HEK293T (cell line): ENCODE data around the gene OVOL1.

ENCODE experiments used
- CTCF ChIA-PET: fragments of 350-600 bp; formaldehyde crosslinking; extraction: SDS; loops from one replicate; lab custom pipeline; 2021; ENCODE audit warnings: antibody characterized with exemption, inconsistent platforms; lab: Yijun Ruan, JAX
- POLR2A ChIA-PET: fragments of 350-600 bp; formaldehyde crosslinking; extraction: SDS; loops from one replicate; lab custom pipeline; 2020; ENCODE audit warnings: antibody characterized with exemption, inconsistent platforms; lab: Yijun Ruan, JAX
- DNase-seq: peaks from one replicate; pipeline ENCODE4 v3.0.0; 2012; ENCODE audit warnings: mixed read lengths; ENCODE audit errors: extremely low spot score
- ARNT ChIP-seq: fragments of 450-650 bp; IDR thresholded peaks from 2 replicates; pipeline ENCODE4 v1.6.1; 2017; ENCODE audit warnings: mild to moderate bottlenecking
- BHLHE40 ChIP-seq: fragments of 450-650 bp; IDR thresholded peaks from 2 replicates; pipeline ENCODE4 v1.6.1; 2016; ENCODE audit warnings: mild to moderate bottlenecking, moderate library complexity, borderline replicate concordance
- CTBP1 ChIP-seq: fragments of 450-650 bp; IDR thresholded peaks from 2 replicates; pipeline ENCODE4 v1.6.1; 2016; ENCODE audit warnings: borderline replicate concordance
- ELF4 ChIP-seq: fragments of 450-650 bp; IDR thresholded peaks from 2 replicates; pipeline ENCODE4 v1.6.1; 2017; ENCODE audit warnings: antibody characterized with exemption
- FOXA1 ChIP-seq: fragments of 450-650 bp; IDR thresholded peaks from 2 replicates; pipeline ENCODE4 v1.6.1; 2016; ENCODE audit warnings: mild to moderate bottlenecking
- FOXK2 ChIP-seq: fragments of 450-650 bp; IDR thresholded peaks from 2 replicates; pipeline ENCODE4 v1.6.1; 2016; ENCODE audit warnings: mild to moderate bottlenecking
- FOXM1 ChIP-seq: fragments of 450-650 bp; IDR thresholded peaks from 2 replicates; pipeline ENCODE4 v1.6.1; 2017; ENCODE audit warnings: mild to moderate bottlenecking, borderline replicate concordance
- HDGF ChIP-seq: fragments of 450-650 bp; IDR thresholded peaks from 2 replicates; pipeline ENCODE4 v1.6.1; 2017; ENCODE audit warnings: antibody characterized with exemption, borderline replicate concordance
- L3MBTL2 ChIP-seq: fragments of 450-650 bp; conservative IDR thresholded peaks from 2 replicates; pipeline ENCODE4 v1.6.1; 2016; ENCODE audit warnings: mild to moderate bottlenecking
- LEF1 ChIP-seq: fragments of 450-650 bp; IDR thresholded peaks from 2 replicates; pipeline ENCODE4 v1.6.1; 2017; ENCODE audit warnings: mild to moderate bottlenecking, borderline replicate concordance
- NFRKB ChIP-seq: fragments of 450-650 bp; IDR thresholded peaks from 2 replicates; pipeline ENCODE4 v1.6.1; 2016; ENCODE audit warnings: mild to moderate bottlenecking, moderate library complexity
- PKNOX1 ChIP-seq: fragments of 450-650 bp; IDR thresholded peaks from 2 replicates; pipeline ENCODE4 v1.6.1; 2016
- SP1 ChIP-seq: fragments of 450-650 bp; IDR thresholded peaks from 2 replicates; pipeline ENCODE4 v1.6.1; 2017
- SUZ12 ChIP-seq: fragments of 450-650 bp; IDR thresholded peaks from 2 replicates; pipeline ENCODE4 v1.6.1; 2016; ENCODE audit warnings: mild to moderate bottlenecking
- TARDBP ChIP-seq: fragments of 450-650 bp; IDR thresholded peaks from 2 replicates; pipeline ENCODE4 v1.6.1; 2016
- ZNF384 ChIP-seq: fragments of 450-650 bp; IDR thresholded peaks from 2 replicates; pipeline ENCODE4 v1.6.1; 2016

The OVOL1 gene

GRCh38 chr11:65786786-65787636 is at the start of gene OVOL1:
Gene OVOL1, plus strand, starts transcription at chr11:65787063. Its CDS starts 311 bp downstream, at chr11:65787374.
- TF ChIP-seq CTBP1 (no peak), FOXA1 (no peak), FOXM1 (no peak), SP1 (no peak), ZNF384 (no peak)
- ChIA-PET CTCF (no interaction called here), POLR2A (no interaction called here)
- no peak for DNase-seq

GRCh38 chr11:65739022-65739421 is 47.8 kb upstream of the OVOL1 start:
- ChIA-PET POLR2A (no interaction called here), CTCF (no interaction called here)

GRCh38 chr11:65741185-65741584 is 45.7 kb upstream of the OVOL1 start:
- CTCF ChIA-PET, result no interaction called here
- TF ChIP-seq ELF4, result no peak
- no peak for TF ChIP-seq HDGF
- TF ChIP-seq NFRKB, result no peak
- no peak for TF ChIP-seq FOXA1
- TF ChIP-seq L3MBTL2, result no peak
- TF ChIP-seq TARDBP, result no peak
- TF ChIP-seq PKNOX1, result no peak
- TF ChIP-seq FOXM1, result no peak
- no peak for TF ChIP-seq FOXK2
- no peak for TF ChIP-seq LEF1
- no peak for TF ChIP-seq ZNF384
- no peak for TF ChIP-seq SP1
- no peak for TF ChIP-seq ARNT
- no peak for TF ChIP-seq BHLHE40
- TF ChIP-seq CTBP1, result no peak
- no peak for TF ChIP-seq SUZ12
- POLR2A ChIA-PET, result no interaction called here
- DNase-seq, result no peak

More at GRCh38 chr11:65739022-65739421, 47.8 kb upstream of the OVOL1 start:
- TF ChIP-seq ZNF384 (no peak), CTBP1 (no peak), ARNT (no peak), ELF4 (no peak), HDGF (no peak), SUZ12 (no peak), NFRKB (no peak), PKNOX1 (no peak), LEF1 (no peak), SP1 (no peak), FOXA1 (no peak), FOXK2 (no peak), BHLHE40 (no peak), FOXM1 (no peak), TARDBP (no peak), L3MBTL2 (no peak)
- DNase-seq, result no peak

GRCh38 chr11:65742353-65742752 is 44.5 kb upstream of the OVOL1 start:
- no peak for DNase-seq
- TF ChIP-seq ELF4 (no peak), LEF1 (no peak), FOXM1 (no peak), SP1 (no peak), PKNOX1 (no peak), HDGF (no peak), L3MBTL2 (no peak), FOXA1 (no peak), NFRKB (no peak), ZNF384 (no peak), TARDBP (no peak), SUZ12 (no peak)
- CTCF ChIA-PET, result interaction anchor here (0.6 kb wide), 2 partner anchors 38 to 259 kb away, joined by 5 to 7 read pairs; no protein-coding TSS in a partner anchor
- POLR2A ChIA-PET, result no interaction called here

GRCh38 chr11:65743681-65744025 is 43.2 kb upstream of the OVOL1 start:
- CTCF ChIA-PET, result no interaction called here
- no peak for DNase-seq

More at GRCh38 chr11:65743681-65744025, 43.2 kb upstream of the OVOL1 start:
- POLR2A ChIA-PET, result no interaction called here
- TF ChIP-seq HDGF, result no peak
- no peak for TF ChIP-seq SP1
- TF ChIP-seq SUZ12, result no peak
- no peak for TF ChIP-seq PKNOX1
- TF ChIP-seq ZNF384, result no peak
- TF ChIP-seq FOXA1, result no peak
- no peak for TF ChIP-seq TARDBP
- TF ChIP-seq ARNT, result no peak
- no peak for TF ChIP-seq LEF1
- TF ChIP-seq CTBP1, result no peak
- no peak for TF ChIP-seq FOXM1
